Keratinocyte (primary cell): Measurements from ENCODE around the gene SDK2.

ENCODE experiments used
- CTCF ChIP-seq, 3 experiments: IDR thresholded peaks in 1 of 3; conservative IDR thresholded peaks in 1 of 3; optimal IDR thresholded peaks in 1 of 3; 2 replicates in 2 of 3; 3 replicates in 1 of 3; pipeline versions ENCODE3 to v1.5.1; 2011; ENCODE audit warnings: low read length in 3 of 3, mild to moderate bottlenecking in 3 of 3, moderate library complexity in 2 of 3, control low read depth in 1 of 3, inconsistent platforms in 1 of 3; ENCODE audit not compliant: insufficient read depth in 2 of 3; ENCODE audit errors: extremely low read depth in 1 of 3
- EZH2 ChIP-seq: IDR thresholded peaks from one replicate; pipeline ENCODE4 v1.6.1; 2012; ENCODE audit warnings: inconsistent platforms, mild to moderate bottlenecking, low read length, moderate library complexity

- TF ChIP-seq CTCF (optimal IDR thresholded peaks at IDR 0.05 in 1 of 3, IDR thresholded peaks at IDR 0.05 in 1 of 3, conservative IDR thresholded peaks at IDR 0.05 in 1 of 3; ENCODE audit: extremely low read depth in 1 of 3, insufficient read depth in 2 of 3, low read length in 3 of 3) (no peak), EZH2 (no peak)
These were observed 213.4 kb downstream of the SDK2 start for GRCh38 chr17:73430848-73431247.
